GM21786 (cell line): ENCODE data around the gene EDC4.
"Not testable (repeated sequence)": the region's sequence is repeated elsewhere in the genome, so short reads cannot be mapped to it uniquely, and the experiment has no call there.

Source experiments
- ATAC-seq: cut with Tn5 transposase; IDR thresholded peaks from one replicate; pipeline ENCODE4 v1.9.1; 2021; ENCODE audit not compliant: unreplicated experiment

Gene EDC4

GRCh38 chr16:67848118-67848517 is 24.7 kb upstream of the EDC4 start:
- ATAC-seq = no peak

- ATAC-seq = no peak
These were observed 19.2 kb upstream of the EDC4 start for GRCh38 chr16:67853670-67854069.

- no peak for ATAC-seq
These were observed 17.1 kb upstream of the EDC4 start for GRCh38 chr16:67855789-67856188.

GRCh38 chr16:67856927-67857546 is 15.8 kb upstream of the EDC4 start:
- ATAC-seq = no peak

GRCh38 chr16:67857547-67858233 is 15.2 kb upstream of the EDC4 start:
- ATAC-seq = no peak

GRCh38 chr16:67858500-67858899 is 14.4 kb upstream of the EDC4 start:
- ATAC-seq = no peak

- ATAC-seq = no peak
These were observed 12.1 kb upstream of the EDC4 start for GRCh38 chr16:67860589-67861398.

GRCh38 chr16:67861877-67862276 is 11.0 kb upstream of the EDC4 start:
- no peak for ATAC-seq

- ATAC-seq = no peak
These were observed 9.9 kb upstream of the EDC4 start for GRCh38 chr16:67862623-67863583.

- not testable (repeated sequence) for ATAC-seq
These were observed 8.8 kb upstream of the EDC4 start for GRCh38 chr16:67864044-67864443.

- no peak for ATAC-seq
These were observed 8.3 kb upstream of the EDC4 start for GRCh38 chr16:67864594-67864993.

- ATAC-seq = no peak
These were observed 7.5 kb upstream of the EDC4 start for GRCh38 chr16:67865318-67865717.

- no peak for ATAC-seq
These were observed 4.6 kb upstream of the EDC4 start for GRCh38 chr16:67868290-67868689.

GRCh38 chr16:67869653-67870052 is 3.2 kb upstream of the EDC4 start:
- ATAC-seq = no peak

- no peak for ATAC-seq
These were observed 1.6 kb upstream of the EDC4 start for GRCh38 chr16:67871256-67871655.

GRCh38 chr16:67872131-67872630 is 671 bp upstream of the EDC4 start:
- no peak for ATAC-seq

- ATAC-seq = no peak
These were observed 851 bp downstream of the EDC4 start for GRCh38 chr16:67873435-67874370.

- ATAC-seq = no peak
These were observed 1.5 kb downstream of the EDC4 start for GRCh38 chr16:67874372-67874771.

- ATAC-seq = no peak
These were observed 4.2 kb downstream of the EDC4 start for GRCh38 chr16:67877064-67877463.

GRCh38 chr16:67878232-67878631 is 5.4 kb downstream of the EDC4 start:
- no peak for ATAC-seq
